ENCODE measurements around the gene TPCN1.
"Not testable (repeated sequence)": the region's sequence is repeated elsewhere in the genome, so short reads cannot be mapped to it uniquely, and the experiment has no call there.

Gene TPCN1

DNA sequence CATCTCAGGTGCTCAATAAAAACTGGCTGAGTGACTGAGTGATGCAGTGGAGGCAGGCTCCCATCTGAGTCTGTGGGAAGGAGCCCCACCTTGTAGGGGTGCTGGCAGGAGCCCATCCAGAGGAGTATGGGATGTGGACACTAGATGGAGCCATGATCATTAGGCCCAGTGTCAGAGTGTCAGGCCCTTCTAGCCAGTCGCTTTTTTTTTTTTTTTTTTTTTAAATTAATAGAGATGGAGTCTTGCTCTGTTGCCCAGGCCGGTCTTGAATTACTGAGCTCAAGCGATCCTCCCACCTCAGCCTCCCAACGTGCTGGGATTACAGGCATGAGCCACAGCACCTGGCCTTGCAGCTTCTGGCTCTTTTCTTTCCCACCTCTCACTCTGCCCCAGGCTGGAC, 24.3 kb upstream of the TPCN1 start:
- peak in 4 of 5 donors; percentile 33 to 72 (median 43) for DNase-seq

DNA sequence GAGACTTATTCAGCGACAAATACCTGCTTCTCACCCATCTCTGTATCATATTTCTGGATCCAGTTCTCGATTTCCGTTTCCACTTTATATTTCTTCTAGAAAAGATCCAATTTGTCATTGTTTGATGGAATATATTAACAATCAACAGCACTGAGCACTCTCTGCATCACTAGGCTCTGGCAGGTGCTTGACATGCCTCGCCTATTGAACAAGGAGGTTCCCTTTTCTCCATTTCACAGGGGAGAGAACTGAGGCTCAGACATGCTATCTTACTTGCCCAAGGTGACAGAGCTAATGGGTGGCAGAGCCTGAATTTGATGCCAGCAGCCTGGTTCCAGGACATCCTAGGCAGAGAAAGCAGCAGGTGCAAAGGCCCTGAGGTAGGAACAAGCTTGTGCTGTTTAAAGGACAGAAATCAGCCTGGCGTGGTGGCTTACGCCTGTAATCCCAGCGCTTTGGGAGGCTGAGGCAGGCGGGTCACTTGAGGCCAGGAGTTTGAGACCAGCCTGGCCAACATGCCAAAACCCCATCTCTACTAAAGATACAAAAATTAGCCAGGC, 23.7 kb upstream of the TPCN1 start:
- DNase-seq, result no peak

DNA sequence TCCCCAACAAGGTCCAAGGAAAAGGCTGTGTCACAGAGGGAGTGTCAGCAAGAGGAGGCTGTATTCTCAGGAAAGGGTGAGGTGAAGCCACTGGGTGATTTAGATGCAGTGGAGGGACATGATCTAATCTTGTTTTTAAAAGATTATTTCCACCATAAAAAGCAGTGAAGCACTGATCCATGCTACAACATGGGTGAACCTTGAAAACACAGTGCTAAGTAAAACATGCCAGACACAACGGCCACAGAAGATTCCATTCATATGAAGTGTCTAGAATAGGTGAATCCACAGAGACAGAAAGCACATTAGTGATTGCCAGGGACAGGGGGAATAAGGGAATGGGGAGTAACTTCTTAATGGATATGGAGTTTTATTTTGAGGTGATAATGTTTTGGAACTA, 23.0 kb upstream of the TPCN1 start:
- no peak for DNase-seq

DNA sequence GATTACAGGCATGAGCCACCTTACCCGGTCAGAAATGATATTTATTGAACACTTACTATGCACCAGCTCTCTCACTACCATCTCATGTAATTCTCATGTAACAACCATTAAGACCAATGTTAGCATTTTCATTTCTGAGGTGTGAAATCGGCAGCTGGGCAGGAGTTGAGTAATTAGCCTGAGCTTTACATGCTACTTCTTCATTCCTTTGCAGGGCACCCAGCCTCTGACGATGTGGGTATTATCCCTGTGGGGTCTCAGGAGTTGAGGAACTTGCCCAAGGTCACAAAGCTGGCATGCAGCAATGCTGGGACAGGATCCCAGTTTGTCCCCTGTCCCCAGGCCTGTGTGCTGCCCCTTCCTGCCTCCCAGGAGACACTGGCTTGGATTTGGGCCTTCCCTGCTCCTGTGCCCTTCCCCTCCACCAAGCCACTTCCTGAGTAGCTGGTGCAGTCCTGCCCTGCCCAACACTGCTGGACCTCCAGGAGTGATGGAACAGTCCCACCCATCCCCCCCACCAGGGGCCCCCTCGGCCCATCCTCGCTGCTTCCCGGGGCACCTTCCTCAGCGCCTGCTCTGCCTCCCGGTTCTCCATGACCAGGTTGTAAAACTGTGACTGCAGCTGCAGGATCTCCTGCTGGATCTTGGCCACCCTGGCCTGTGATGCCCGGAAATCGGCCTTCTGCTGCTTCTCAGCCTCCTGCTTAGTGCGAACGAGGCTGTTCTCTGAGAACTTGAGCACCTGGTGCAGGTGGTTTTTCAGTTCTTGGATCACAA, 21.1 kb upstream of the TPCN1 start:
- DNase-seq, result no peak

DNA sequence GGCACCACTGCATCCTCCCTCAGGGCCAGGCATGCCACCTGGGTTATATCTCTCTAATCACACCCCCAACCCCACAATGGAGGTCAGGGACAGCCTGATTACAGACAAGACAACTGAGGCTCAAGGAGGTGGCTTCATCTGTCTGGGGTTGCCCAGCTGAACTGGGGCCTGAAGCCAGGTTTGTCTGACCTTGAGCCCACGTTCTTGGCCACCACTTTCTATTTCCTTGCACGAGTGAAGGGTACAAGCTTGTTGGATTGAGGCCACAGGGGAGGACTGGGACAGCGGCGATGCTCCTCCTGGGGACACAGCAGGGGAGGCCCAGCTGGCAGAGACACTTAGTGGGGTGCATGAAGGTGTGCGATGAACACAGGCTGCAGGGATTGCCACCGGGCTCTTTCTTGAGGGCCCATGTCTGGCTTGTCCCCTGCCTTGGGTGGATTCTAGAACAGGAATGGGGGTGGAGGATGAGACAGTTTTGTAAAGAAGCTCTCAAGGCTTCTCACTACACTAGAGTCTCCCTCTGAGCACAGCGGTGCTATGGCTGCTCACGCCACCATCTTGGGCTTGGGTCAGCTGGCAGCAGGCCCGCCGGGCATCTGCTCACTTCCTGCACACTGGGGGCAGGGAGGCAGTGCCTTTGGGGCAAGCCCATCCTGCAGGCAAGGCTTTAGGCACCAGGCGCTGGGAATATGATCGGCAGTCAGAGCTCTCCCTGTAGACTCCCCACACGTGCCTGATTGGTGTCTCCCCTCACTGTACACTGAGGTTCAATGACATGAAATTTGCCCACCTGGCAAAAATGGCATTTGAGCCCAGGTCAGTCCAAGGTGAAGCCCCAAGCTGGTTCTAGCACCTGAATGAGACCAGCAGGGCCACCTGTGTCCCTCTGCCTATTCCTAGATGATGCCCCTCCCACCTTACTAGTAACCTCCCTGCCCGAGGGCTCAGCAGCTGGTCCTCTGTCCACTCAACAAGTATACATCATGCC, 19.8 kb upstream of the TPCN1 start:
- DNase-seq, result no peak

DNA sequence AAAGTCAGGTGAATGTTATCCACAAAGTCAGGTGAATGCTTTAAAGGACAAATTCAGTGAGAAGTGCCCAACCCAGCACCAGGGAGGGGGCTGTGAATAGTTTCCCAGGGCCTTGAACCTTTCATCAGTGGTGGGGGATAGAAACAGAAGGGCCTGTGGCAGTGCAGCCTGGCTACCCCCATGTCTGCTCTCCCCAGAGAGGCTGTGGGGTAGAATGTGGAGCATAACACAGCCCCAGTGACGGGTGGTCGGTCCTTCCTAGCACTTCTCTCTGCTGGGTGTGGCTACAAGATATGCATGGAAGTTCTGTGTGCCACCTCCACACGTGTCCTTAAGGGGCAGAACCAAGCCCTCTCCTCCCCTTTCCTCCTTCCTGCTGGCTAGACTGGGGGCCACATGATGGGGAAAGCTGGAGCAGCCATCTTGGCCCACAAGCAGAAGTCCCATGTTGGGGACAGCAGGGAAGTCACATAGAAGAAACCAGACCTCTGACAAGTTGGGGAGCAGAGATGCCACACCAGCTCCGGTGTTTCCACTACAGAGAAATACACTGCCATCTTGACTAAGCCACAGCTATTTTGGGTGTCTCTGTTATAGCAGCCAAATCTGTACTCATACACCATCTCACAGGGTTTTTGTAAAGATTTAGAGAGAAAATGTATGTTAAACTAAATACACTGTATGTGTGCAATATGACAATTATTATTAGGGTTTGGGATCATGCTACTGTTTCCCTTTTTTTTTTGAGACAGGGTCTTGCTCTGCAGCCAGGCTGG, 18.8 kb upstream of the TPCN1 start:
- no peak for DNase-seq

DNA sequence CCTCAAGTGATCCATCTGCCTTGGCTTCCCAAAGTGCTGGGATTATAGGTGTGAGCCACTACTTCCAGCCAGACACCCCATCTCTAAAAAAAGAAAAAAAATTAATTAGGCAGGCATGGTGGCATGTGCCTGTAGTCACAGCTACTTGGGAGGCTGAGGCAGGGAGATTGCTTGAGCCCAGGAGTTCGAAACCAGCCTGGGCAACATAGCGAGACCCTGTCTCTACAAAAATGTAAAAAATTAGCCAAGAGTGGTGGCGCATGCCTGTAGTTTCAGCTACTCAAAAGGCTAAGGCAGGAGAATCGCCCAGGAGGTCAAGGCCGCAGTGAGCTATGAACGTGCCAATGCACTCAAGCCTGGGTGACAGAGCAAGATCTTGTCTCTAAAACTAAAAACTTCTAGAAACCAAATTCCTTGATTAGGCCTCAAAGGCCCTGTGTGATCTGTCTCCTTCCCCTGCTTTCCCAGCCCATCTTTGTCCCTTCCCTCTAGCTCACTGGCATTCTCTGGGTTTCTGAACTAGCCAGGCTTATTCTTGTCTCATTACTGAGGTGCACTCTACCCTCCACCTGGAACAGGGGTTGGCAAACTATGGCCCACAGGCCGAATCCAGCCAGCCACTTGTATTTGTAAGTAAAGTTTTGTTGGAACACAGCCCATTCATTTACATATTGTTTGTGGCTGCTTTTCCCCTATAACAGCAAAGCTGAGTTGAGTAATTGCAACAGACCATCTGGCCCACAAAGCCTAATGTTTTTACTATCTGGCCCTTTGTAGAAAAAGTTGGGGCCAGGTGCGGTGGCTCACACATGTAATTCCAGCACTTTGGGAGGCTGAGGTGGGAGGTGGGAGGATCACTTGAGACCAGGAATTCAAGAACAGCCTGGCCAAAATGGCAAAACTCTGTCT, 17.2 kb upstream of the TPCN1 start:
- no peak for DNase-seq

DNA sequence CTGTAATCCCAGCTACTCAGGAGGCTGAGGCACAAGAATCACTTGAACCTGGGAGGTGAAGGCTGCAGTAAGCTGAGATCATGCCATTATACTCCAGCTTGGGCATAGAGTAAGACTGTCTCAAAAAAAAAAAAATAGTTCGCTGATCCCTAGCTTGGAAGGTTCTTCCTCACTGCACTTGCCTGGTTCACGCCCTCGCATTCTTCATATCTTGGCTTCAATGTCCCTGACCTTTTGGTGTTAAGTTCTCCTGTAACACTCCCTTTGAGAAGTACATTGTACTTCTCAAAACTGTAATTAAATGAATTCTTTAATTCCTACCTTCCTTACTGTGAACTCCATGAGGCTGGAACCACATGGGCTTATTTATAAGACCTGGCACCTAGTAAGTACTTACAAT, 16.5 kb upstream of the TPCN1 start:
- no peak for DNase-seq

DNA sequence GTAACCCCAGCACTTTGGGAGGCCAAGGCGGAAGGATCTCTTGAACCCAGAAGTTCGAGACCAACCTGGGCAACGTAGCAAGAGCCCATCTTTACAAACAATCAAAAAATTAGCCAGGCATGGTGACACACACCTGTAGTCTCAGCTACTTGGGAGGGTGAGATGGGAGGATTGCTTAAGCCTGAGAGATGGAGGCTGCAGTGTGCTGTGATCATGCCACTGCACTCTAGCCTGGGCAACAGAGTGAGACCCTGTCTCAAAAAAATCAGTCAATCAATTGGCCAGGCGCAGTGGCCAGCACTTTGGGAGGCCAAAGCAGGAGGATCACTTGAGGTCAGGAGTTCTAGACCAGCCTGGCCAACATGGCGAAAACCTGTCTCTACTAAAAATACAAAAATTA, 14.5 kb upstream of the TPCN1 start:
- DNase-seq, result not testable (repeated sequence)

DNA sequence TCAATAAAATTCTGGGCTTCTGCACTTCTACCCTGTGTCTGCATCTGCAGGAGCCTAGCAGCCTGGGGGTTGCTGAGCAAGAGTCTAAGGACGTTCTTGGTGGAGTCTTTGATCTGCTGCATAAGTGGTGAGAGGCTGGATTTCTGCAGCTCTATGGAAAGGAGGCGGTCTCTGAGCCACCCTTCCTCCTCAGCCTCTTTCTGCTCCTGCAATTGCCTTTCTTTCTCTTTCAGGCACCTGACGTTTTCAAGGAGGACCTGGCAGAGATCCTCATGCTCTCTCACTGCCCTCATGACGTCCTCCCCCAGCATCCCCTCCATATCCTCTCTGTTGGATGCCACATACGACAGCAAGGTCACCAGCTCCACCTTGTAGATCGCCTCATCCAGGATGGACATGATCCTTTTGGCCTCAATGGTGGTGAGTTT, 13.6 kb upstream of the TPCN1 start:
- DNase-seq, result peak in 2 of 5 donors; percentile 7 to 38

DNA sequence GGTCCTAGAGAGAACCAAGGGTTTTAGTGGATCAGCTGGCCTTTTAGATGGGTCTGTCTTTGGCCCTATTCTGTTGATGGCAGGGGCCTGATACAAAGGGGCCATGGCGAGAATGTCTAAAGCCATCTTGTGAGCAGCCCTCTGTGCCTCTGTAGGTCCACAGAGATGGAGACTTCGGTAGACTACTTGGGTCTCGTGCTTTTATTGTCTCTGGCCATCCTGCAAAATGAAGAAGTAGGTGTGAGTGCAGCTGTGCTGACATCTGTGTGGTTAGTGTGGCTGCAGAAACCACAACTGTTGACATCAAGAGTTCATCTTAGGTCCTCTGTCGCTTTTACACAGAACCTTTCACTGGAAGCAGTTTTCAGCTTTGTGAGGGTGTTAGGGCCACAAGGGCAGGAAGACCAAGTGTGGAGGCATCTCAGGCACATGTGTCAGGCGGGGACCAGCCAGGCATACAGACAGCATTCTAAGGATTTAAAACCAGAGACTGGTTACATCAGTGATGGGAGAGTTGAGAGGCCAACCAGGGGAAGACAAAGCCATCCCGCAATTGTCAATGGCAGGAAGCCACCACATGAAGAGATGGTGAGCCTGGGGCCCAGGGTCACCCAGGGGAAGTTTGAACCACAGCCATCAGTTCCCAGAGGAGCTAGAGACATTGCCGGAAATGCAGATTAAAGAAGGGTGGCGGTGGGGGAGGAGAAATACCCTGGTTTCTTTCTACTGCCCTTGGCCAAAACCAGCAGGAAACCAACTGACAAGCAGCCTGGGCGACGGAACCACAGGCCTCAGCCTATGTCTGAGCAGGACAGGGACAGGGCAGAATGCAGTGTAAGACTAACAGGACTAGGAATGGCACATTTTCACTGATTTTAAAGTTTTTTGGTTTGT, 13.0 kb upstream of the TPCN1 start:
- DNase-seq, result peak; percentile 15 to 91 (median 48)

DNA sequence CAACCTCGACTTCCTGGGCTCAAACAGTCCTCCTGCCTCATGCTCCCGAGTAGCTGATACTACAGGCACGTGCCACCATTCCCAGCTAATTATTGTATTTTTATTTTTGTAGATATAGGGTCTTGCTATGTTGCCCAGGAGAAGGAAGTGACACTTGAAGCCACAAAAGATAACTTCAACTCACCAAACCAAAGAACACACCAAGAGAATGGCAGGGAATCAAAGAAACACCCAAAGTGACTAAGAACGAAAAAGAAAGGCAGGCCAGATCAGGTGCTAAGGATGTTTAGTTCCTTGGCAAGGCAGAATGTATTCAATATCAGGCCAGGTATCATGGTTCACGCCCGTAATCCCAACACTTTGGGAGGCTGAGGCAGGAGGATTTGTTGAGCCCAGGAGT, 10.1 kb upstream of the TPCN1 start:
- peak in 1 of 5 donors; percentile 58 for DNase-seq

DNA sequence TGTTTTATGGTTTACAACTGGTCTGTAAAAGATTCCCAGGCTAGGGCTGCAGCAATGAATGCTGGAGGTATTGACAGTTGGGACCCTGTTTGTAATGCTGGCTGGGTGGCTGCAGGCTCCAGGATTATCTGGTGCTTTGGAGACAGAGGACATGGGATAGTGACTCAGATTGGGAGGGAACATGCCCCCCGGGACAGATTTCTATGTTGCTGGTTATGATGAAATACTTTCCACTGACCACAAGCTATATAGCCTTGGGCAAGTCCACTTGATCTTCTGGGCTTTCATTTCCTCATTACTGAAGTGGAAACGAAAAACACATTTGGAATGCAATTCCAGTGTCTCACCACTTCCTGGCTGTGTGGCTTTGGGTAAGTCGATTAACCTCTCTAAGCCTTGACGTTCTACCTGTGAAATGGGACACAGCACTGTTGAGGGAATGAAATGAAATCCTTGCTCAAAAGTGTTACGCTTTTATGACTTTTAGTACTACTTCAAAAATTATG, 6.3 kb upstream of the TPCN1 start:
- DNase-seq, result peak in 1 of 5 donors; percentile 43

DNA sequence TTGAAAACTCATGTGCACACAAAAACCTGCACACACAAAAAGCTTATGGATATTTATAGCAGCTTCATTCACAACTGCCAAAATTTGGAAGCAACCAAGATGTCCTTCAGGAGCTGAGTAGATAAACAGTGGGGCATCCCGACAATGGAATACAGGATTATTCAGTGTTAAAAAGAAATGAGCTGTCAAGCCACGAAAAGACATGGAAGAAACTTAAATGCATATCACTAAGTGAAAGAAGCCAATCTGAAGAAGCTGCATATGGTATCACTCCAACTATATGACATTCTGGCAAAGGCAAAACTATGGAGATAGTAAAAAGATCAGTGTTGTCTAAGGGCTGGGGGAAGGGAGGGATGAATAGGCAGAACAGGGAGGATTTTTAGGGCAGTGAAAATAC, 5.2 kb upstream of the TPCN1 start:
- no peak for DNase-seq

DNA sequence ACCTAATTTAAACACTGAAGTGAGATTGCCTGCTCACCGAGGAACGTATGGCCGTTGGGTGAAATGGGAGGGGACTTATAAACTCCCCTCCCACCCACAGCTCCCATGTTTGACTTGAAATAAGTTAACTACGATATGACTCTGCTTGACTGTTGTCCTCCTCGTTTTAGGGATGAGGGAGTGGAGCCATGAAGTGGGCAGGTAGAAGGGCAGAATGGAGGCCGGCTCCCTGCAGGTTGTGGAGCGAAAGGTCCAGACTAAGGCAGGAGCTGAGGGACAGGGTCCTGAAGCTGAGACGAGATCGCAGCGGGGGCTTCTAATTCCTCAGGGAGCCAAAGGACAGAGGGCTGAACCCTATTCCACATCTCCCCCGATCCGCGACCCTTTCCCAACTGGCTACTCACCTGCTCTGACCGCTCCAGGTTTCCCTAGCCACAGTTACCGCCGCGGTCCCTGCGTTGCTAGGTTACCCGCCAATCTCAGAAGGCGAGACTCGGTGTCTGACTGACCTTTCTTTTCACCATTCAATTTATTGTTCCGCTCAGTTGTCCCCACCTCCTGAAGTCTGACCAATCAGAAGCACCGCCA, 577 bp upstream of the TPCN1 start:
- DNase-seq, result peak in 1 of 5 donors; percentile 13

DNA sequence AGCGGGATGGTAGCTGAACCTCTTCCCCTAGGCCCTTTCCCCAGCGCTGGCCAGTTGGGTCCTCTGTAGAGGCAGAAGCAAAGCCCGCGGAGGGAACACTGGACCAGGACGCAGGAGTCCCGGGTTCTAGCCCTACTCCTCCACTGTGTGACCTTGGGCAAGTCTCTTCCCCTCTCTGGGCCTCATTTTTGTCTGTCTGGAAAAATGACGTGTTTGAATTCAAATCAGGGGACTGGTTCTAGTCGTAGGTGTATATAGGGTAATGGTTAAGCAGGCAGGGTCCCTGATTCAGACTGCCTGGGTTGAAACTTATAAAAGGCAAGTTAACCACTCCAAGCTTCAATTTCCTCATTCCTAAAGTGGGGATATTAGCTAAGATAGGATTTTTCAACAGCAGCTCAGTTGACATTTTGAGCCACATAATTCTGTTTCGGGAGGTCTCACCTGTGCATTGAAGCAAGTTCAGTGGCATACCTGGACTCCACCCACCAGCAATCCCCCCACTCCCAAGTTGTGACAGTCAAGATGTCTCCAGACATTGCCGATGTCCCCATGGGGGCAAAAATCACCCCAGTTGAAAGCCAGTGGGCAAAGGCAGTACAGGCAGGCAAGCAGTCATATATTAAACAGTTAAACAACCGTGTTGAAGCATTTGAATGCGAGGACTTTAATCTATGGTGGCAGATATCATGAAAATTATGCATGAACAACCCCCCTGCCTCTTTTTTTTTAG, 899 bp downstream of the TPCN1 start:
- peak in 2 of 5 donors; percentile 4 to 30 for DNase-seq

DNA sequence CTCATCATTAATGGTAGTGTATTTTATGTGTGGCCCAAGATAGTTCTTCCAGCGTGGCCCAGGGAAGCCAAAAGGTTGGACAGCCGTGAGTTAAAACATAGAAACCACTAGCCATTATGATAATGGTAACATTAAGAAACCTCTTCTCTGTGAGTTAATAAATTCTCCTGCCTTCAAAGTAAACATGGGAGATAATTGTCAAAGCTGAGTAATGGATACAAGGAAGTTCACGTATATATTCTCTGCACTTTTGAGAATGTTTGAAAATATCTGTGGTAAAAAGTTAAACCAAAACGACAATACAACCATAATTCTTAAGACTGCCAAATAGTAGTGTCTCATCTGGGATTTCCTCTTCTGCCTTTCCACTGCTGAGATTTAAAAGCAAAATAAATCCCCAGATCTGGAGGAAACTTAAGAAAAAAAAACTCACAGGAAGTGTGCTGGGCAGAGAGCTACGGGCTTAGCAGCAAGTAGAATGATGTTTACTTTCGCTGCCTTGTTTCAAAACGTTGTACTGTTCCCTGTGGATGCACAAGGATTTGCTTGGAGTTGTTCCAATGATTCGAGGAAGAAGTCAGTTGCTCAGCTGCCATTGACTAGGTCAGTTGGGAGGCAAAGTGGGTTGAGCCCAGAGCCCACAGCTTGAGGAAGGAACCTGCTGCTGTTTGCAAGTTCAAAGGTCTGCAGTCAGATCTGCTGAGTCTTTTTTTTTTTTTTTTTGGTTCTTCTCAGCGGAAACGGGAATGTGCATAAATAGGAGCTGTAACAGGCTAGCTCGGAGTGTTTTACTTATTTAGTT, 1.7 kb downstream of the TPCN1 start:
- DNase-seq, result peak in 1 of 5 donors; percentile 19

DNA sequence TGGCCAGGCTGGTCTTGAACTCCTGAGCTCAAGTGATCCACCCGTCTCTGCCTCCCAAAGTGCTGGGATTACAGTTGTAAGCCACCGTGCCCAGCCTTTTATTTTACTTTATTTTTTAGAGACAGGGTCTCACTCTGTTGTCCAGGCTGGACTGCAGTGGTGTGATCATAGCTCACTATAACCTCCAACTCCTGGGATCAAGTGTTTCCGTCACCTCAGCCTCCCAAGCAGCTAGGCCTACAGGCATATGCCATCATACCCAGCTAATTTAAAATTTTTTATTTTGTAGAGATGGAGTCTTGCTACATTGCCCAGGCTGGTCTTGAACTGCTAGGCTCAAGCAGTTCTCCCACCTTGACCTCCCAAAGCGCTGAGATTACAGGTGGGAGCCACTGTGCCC, 3.7 kb downstream of the TPCN1 start:
- DNase-seq, result no peak

Measured in T-helper 1 cell (primary cell).